OCI-LY7 (cell line): ENCODE data around the gene PARP2.

Source experiments
- CTCF ChIP-seq: fragments of 200-600 bp; sonication (generic); conservative IDR thresholded peaks from 2 replicates; pipeline ENCODE4 v1.5.1; 2014; ENCODE audit warnings: mild to moderate bottlenecking, antibody characterized with exemption, low read length, moderate library complexity, mixed read lengths
- EZH2phosphoT487 ChIP-seq: fragments of 200-600 bp; sonication (generic); IDR thresholded peaks from 2 replicates; pipeline ENCODE4 v1.6.1; 2018; ENCODE audit warnings: low read depth, borderline replicate concordance, mild to moderate bottlenecking, mixed run types, antibody characterized with exemption, low read length, moderate library complexity, mixed read lengths

- TF ChIP-seq EZH2phosphoT487 = no peak
- no peak for TF ChIP-seq CTCF
These were observed 29.4 kb upstream of the PARP2 start for GRCh38 chr14:20314026-20314425.
